IMR-90 (cell line): ENCODE measurements around the gene CDCA7.

Experiments
- CEBPB ChIP-seq: IDR thresholded peaks from 2 replicates; pipeline ENCODE4 v1.6.1; 2012; ENCODE audit warnings: low read depth, low read length, improper control_type of control experiment
- CHD1 ChIP-seq: IDR thresholded peaks from 2 replicates; pipeline ENCODE4 v1.6.1; 2012; ENCODE audit warnings: low read depth, low read length, improper control_type of control experiment
- CTCF ChIP-seq: conservative IDR thresholded peaks from 2 replicates; pipeline ENCODE4 v1.5.1; 2012; ENCODE audit warnings: mild to moderate bottlenecking, low read depth, low read length, improper control_type of control experiment
- ELK1 ChIP-seq: fragments of 150-350 bp; IDR thresholded peaks from 2 replicates; pipeline ENCODE4 v1.6.1; 2016; ENCODE audit warnings: low read depth, mild to moderate bottlenecking, low read length, moderate library complexity, borderline replicate concordance
- FOS ChIP-seq: fragments of 150-350 bp; IDR thresholded peaks from 2 replicates; pipeline ENCODE4 v1.6.1; 2016; ENCODE audit warnings: low read depth, low read length
- MAZ ChIP-seq: IDR thresholded peaks from 2 replicates; pipeline ENCODE4 v1.6.1; 2012; ENCODE audit warnings: low read depth, mild to moderate bottlenecking, low read length, improper control_type of control experiment, moderate library complexity, borderline replicate concordance
- POLR2A ChIP-seq: IDR thresholded peaks from 2 replicates; pipeline ENCODE4 v1.6.1; 2012; ENCODE audit warnings: mild to moderate bottlenecking, low read depth, low read length
- RAD21 ChIP-seq: IDR thresholded peaks from 2 replicates; pipeline ENCODE4 v1.6.1; 2012; ENCODE audit warnings: low read length, improper control_type of control experiment
- RCOR1 ChIP-seq: IDR thresholded peaks from 2 replicates; pipeline ENCODE4 v1.6.1; 2012; ENCODE audit warnings: mild to moderate bottlenecking, low read length, improper control_type of control experiment; ENCODE audit not compliant: insufficient replicate concordance
- RFX5 ChIP-seq: IDR thresholded peaks from 2 replicates; pipeline ENCODE4 v1.8.0; 2012; ENCODE audit warnings: low read depth, mild to moderate bottlenecking, low read length, moderate library complexity
- USF2 ChIP-seq: fragments of 150-350 bp; IDR thresholded peaks from 2 replicates; pipeline ENCODE4 v1.6.1; 2017; ENCODE audit warnings: mild to moderate bottlenecking, antibody characterized with exemption, low read length, low read depth

- TF ChIP-seq CHD1, result no peak
- no peak for TF ChIP-seq RFX5
- no peak for TF ChIP-seq CTCF
- no peak for TF ChIP-seq CEBPB
- TF ChIP-seq POLR2A, result no peak
- no peak for TF ChIP-seq ELK1
- no peak for TF ChIP-seq USF2
- no peak for TF ChIP-seq RCOR1
- no peak for TF ChIP-seq FOS
- no peak for TF ChIP-seq RAD21
- TF ChIP-seq MAZ, result no peak
These were observed 44.6 kb downstream of the CDCA7 start for GRCh38 chr2:173399229-173399628.
